SU-DHL-6 (cell line): ENCODE measurements around the gene DACT3.
A peak's percentile ranks its signal among the peaks of the same experiment; 100 is the strongest.

ENCODE experiments used
- H2AFZ ChIP-seq: fragments of 200-600 bp; sonication (generic); 2 replicates; pipeline ENCODE4 v1.6.1; 2014; ENCODE audit warnings: low read depth, mild to moderate bottlenecking, moderate library complexity, mixed read lengths, antibody characterized with exemption, low read length; ENCODE audit not compliant: severe bottlenecking
- H3F3A ChIP-seq: fragments of 200-600 bp; shearing (Covaris generic); 2 replicates; pipeline ENCODE4 v1.6.0; 2016; ENCODE audit warnings: antibody characterized with exemption, mild to moderate bottlenecking; ENCODE audit not compliant: insufficient read depth
- H3K27ac ChIP-seq: fragments of 200-600 bp; sonication (generic); 2 replicates; pipeline ENCODE4 v1.5.1; 2016; ENCODE audit warnings: low read depth, mild to moderate bottlenecking, low read length, moderate library complexity, mixed read lengths
- H3K27me3 ChIP-seq: fragments of 200-600 bp; sonication (generic), shearing (Covaris generic); 2 replicates; pipeline ENCODE4 v1.6.0; 2014; ENCODE audit warnings: mild to moderate bottlenecking, low read length
- H3K36me3 ChIP-seq: fragments of 200-600 bp; sonication (generic); 2 replicates; pipeline ENCODE4 v1.6.1; 2014; ENCODE audit warnings: mild to moderate bottlenecking, low read length, mixed read lengths
- H3K4me2 ChIP-seq: fragments of 300-600, 200-600 bp; shearing (Covaris generic), sonication (generic); 2 replicates; pipeline ENCODE4 v1.6.0; 2014; ENCODE audit warnings: low read length, low read depth, mild to moderate bottlenecking; ENCODE audit not compliant: poor library complexity, severe bottlenecking
- H3K4me3 ChIP-seq: fragments of 200-600 bp; sonication (generic); 2 replicates; pipeline ENCODE4 v1.5.1; 2014; ENCODE audit warnings: antibody characterized with exemption, low read length, mild to moderate bottlenecking, mixed read lengths; ENCODE audit not compliant: insufficient read depth, poor library complexity, severe bottlenecking
- H3K79me2 ChIP-seq: fragments of 200-600 bp; sonication (generic); 2 replicates; pipeline ENCODE4 v1.6.1; 2014; ENCODE audit warnings: mild to moderate bottlenecking, low read length, moderate library complexity; ENCODE audit not compliant: insufficient read depth
- H3K9ac ChIP-seq: fragments of 200-600 bp; sonication (generic); 2 replicates; pipeline ENCODE4 v1.7.0; 2014; ENCODE audit warnings: mild to moderate bottlenecking, low read length
- H3K9me2 ChIP-seq: fragments of 200-600 bp; sonication (generic); replicated peaks from 2 replicates; pipeline ENCODE4 v1.6.1; 2014; ENCODE audit warnings: low read length; ENCODE audit not compliant: insufficient read depth
- H3K9me3 ChIP-seq: fragments of 200-600 bp; sonication (generic); 2 replicates; pipeline ENCODE4 v1.6.1; 2014; ENCODE audit warnings: low read length, mixed read lengths; ENCODE audit not compliant: insufficient read depth
- H4K20me1 ChIP-seq: fragments of 200-600 bp; sonication (generic); 2 replicates; pipeline ENCODE4 v1.6.1; 2014; ENCODE audit warnings: low read depth, mild to moderate bottlenecking, antibody characterized with exemption, low read length, moderate library complexity, mixed read lengths
- CTCF ChIP-seq: fragments of 200-600 bp; sonication (generic); IDR thresholded peaks from one replicate; pipeline ENCODE4 v1.5.1; 2017; ENCODE audit warnings: antibody characterized with exemption, mild to moderate bottlenecking, low read length, moderate library complexity; ENCODE audit not compliant: insufficient read depth, poor library complexity, severe bottlenecking
- EZH2phosphoT487 ChIP-seq: fragments of 200-600 bp; sonication (generic), shearing (Covaris generic); conservative IDR thresholded peaks from 2 replicates; pipeline ENCODE4 v1.6.1; 2018; ENCODE audit warnings: mild to moderate bottlenecking, antibody characterized with exemption, low read length, moderate library complexity, mixed read lengths

Gene DACT3

GRCh38 chr19:46603752-46604231 is 57.2 kb downstream of the DACT3 start:
- Histone ChIP-seq H3K9me2 (no peaks in the 10 kb centered on the region), H3K27ac (no peak overlapping the region), H3K9ac (0 out of 2 replicates have a peak overlapping the region, but pooled peaks have one; percentile 98), H3K36me3 (no peaks in the 10 kb centered on the region), H3K27me3 (no peaks in the 10 kb centered on the region), H4K20me1 (no peaks in the 10 kb centered on the region), H2AFZ (no peak overlapping the region), H3K4me3 (no peak overlapping the region), H3F3A (peaks cover 6% of the 10 kb centered on the region), H3K79me2 (peaks cover 47% of the 10 kb centered on the region), H3K9me3 (no peaks in the 10 kb centered on the region), H3K4me2 (peak overlapping the region; percentile 93)
- TF ChIP-seq CTCF (no peak), EZH2phosphoT487 (no peak)

GRCh38 chr19:46603195-46603637 is 57.8 kb downstream of the DACT3 start:
- no peaks in the 10 kb centered on the region for H3K27me3 ChIP-seq
- H3F3A ChIP-seq = peaks cover 6% of the 10 kb centered on the region
- H3K4me3 ChIP-seq = peak overlapping the region; percentile 100
- peak overlapping the region; percentile 98 for H3K9ac ChIP-seq
- no peak overlapping the region for H3K27ac ChIP-seq
- peaks cover 47% of the 10 kb centered on the region for H3K79me2 ChIP-seq
- no peaks in the 10 kb centered on the region for H3K9me2 ChIP-seq
- H3K9me3 ChIP-seq = no peaks in the 10 kb centered on the region
- peak overlapping the region; percentile 93 for H3K4me2 ChIP-seq
- H2AFZ ChIP-seq = no peak overlapping the region
- TF ChIP-seq EZH2phosphoT487 (no peak), CTCF (no peak)
- no peaks in the 10 kb centered on the region for H3K36me3 ChIP-seq
- H4K20me1 ChIP-seq = no peaks in the 10 kb centered on the region

GRCh38 chr19:46602392-46603194 is 58.4 kb downstream of the DACT3 start:
- H3K4me3 ChIP-seq = peak overlapping the region; percentile 100
- peak overlapping the region; percentile 93 for H3K4me2 ChIP-seq
- no peaks in the 10 kb centered on the region for H3K27me3 ChIP-seq
- peaks cover 6% of the 10 kb centered on the region for H3F3A ChIP-seq
- H3K27ac ChIP-seq = peak overlapping the region; percentile 93
- peak overlapping the region; percentile 98 for H3K9ac ChIP-seq
- H3K9me2 ChIP-seq = no peaks in the 10 kb centered on the region
- TF ChIP-seq EZH2phosphoT487 (no peak), CTCF (no peak)
- no peaks in the 10 kb centered on the region for H3K36me3 ChIP-seq
- H3K79me2 ChIP-seq = peaks cover 47% of the 10 kb centered on the region
- H4K20me1 ChIP-seq = no peaks in the 10 kb centered on the region
- no peak overlapping the region for H2AFZ ChIP-seq
- H3K9me3 ChIP-seq = no peaks in the 10 kb centered on the region
